Epithelial cell of prostate (primary cell): ENCODE results near the gene CYP2B6.
"Not testable (repeated sequence)": the region's sequence is repeated elsewhere in the genome, so short reads cannot be mapped to it uniquely, and the experiment has no call there.

Source experiments
- DNase-seq: peaks from one replicate; pipeline ENCODE4 v3.0.0-alpha.2; 2011; ENCODE audit warnings: low read depth, low spot score
- H3K27ac ChIP-seq: fragments of 450-650 bp; 2 replicates; pipeline ENCODE4 v1.5.1; 2017; ENCODE audit warnings: mild to moderate bottlenecking

CYP2B6 gene

GRCh38 chr19:40990972-40991381 is at the start of gene CYP2B6:
CYP2B6 (plus strand) TSS chr19:40991282; CDS start chr19:40991306, 24 bp downstream.
- DNase-seq: no peak
- no peak within 1 kb of the TSS for H3K27ac ChIP-seq

GRCh38 chr19:40941481-40942219 is 49.4 kb upstream of the CYP2B6 start:
- H3K27ac ChIP-seq: no peak overlapping the region
- DNase-seq: no peak

GRCh38 chr19:40945645-40946044 is 45.4 kb upstream of the CYP2B6 start:
- DNase-seq: no peak
- no peak overlapping the region for H3K27ac ChIP-seq

- DNase-seq: no peak
These were observed 44.0 kb upstream of the CYP2B6 start for GRCh38 chr19:40947114-40947513.

GRCh38 chr19:40947573-40947972 is 43.5 kb upstream of the CYP2B6 start:
- no peak for DNase-seq
- H3K27ac ChIP-seq: no peak overlapping the region

More at GRCh38 chr19:40947114-40947513, 44.0 kb upstream of the CYP2B6 start:
- no peak overlapping the region for H3K27ac ChIP-seq

- DNase-seq: no peak
- no peak overlapping the region for H3K27ac ChIP-seq
These were observed 42.3 kb upstream of the CYP2B6 start for GRCh38 chr19:40948580-40949299.

- no peak for DNase-seq
- no peak overlapping the region for H3K27ac ChIP-seq
These were observed 36.5 kb upstream of the CYP2B6 start for GRCh38 chr19:40954573-40954972.

GRCh38 chr19:40959338-40959737 is 31.7 kb upstream of the CYP2B6 start:
- DNase-seq: no peak
- no peak overlapping the region for H3K27ac ChIP-seq

GRCh38 chr19:40960062-40960685 is 30.9 kb upstream of the CYP2B6 start:
- no peak overlapping the region for H3K27ac ChIP-seq
- no peak for DNase-seq

GRCh38 chr19:40960780-40961179 is 30.3 kb upstream of the CYP2B6 start:
- no peak for DNase-seq
- no peak overlapping the region for H3K27ac ChIP-seq

GRCh38 chr19:40962460-40962961 is 28.6 kb upstream of the CYP2B6 start:
- DNase-seq: no peak
- H3K27ac ChIP-seq: no peak overlapping the region

GRCh38 chr19:40964361-40964760 is 26.7 kb upstream of the CYP2B6 start:
- not testable (repeated sequence) for H3K27ac ChIP-seq, DNase-seq

- H3K27ac ChIP-seq, DNase-seq: not testable (repeated sequence)
These were observed 25.7 kb upstream of the CYP2B6 start for GRCh38 chr19:40965351-40965750.

- H3K27ac ChIP-seq, DNase-seq: not testable (repeated sequence)
These were observed 24.5 kb upstream of the CYP2B6 start for GRCh38 chr19:40966591-40966990.

- not testable (repeated sequence) for DNase-seq
These were observed 23.0 kb upstream of the CYP2B6 start for GRCh38 chr19:40968065-40968464.

GRCh38 chr19:40969721-40970120 is 21.4 kb upstream of the CYP2B6 start:
- not testable (repeated sequence) for DNase-seq, H3K27ac ChIP-seq

More at GRCh38 chr19:40968065-40968464, 23.0 kb upstream of the CYP2B6 start:
- H3K27ac ChIP-seq: not testable (repeated sequence)

GRCh38 chr19:40970396-40971345 is 20.4 kb upstream of the CYP2B6 start:
- H3K27ac ChIP-seq, DNase-seq: not testable (repeated sequence)

GRCh38 chr19:40974633-40975037 is 16.4 kb upstream of the CYP2B6 start:
- H3K27ac ChIP-seq: no peak overlapping the region
- peak; percentile 10 for DNase-seq

- no peak for DNase-seq
- H3K27ac ChIP-seq: no peak overlapping the region
These were observed 14.9 kb upstream of the CYP2B6 start for GRCh38 chr19:40976134-40976533.

GRCh38 chr19:40976724-40977123 is 14.4 kb upstream of the CYP2B6 start:
- no peak overlapping the region for H3K27ac ChIP-seq
- no peak for DNase-seq
